NT2/D1 (cell line): ENCODE data around the gene SUMO4.

Source experiments
- SUZ12 ChIP-seq: IDR thresholded peaks from 2 replicates; pipeline ENCODE4 v1.6.1; 2011; ENCODE audit not compliant: insufficient read length, insufficient read depth; ENCODE audit errors: extremely low read depth
- YY1 ChIP-seq: IDR thresholded peaks from 2 replicates; pipeline ENCODE4 v1.6.1; 2011; ENCODE audit not compliant: insufficient read length, insufficient read depth
- ZNF274 ChIP-seq: IDR thresholded peaks from 2 replicates; pipeline ENCODE4 v1.6.1; 2011; ENCODE audit warnings: mild to moderate bottlenecking, low read depth, low read length

GRCh38 chr6:149409617-149410016 lies 9.6 kb downstream of the SUMO4 start:
- TF ChIP-seq ZNF274 (no peak), SUZ12 (no peak), YY1 (no peak)
